Fibroblast of lung (primary cell): ENCODE results near the gene NXPH1.

Experiments used
- CTCF ChIP-seq, 2 donors: IDR thresholded peaks in 1 of 2; conservative IDR thresholded peaks in 1 of 2; 1 replicate in 1 of 2; 2 replicates in 1 of 2; pipeline ENCODE4 v1.5.1; 2011 to 2012; ENCODE audit warnings: low read length in 2 of 2, control low read depth in 1 of 2, inconsistent platforms in 1 of 2, low read depth in 1 of 2, mild to moderate bottlenecking in 1 of 2
- EZH2 ChIP-seq: IDR thresholded peaks from 2 replicates; pipeline ENCODE4 v1.5.1; 2012; ENCODE audit warnings: low read length, control low read depth, mild to moderate bottlenecking; ENCODE audit errors: missing control alignments

- TF ChIP-seq CTCF (conservative IDR thresholded peaks at IDR 0.05 in 1 of 2, IDR thresholded peaks at IDR 0.05 in 1 of 2; ENCODE audit: low read depth in 1 of 2, low read length in 2 of 2) (no peak), EZH2 (no peak)
Measured at GRCh38 chr7:8516976-8517375, 83.6 kb downstream of the NXPH1 start.
